ENCODE measurements around the gene CYP26A1. TPM values are rescaled to one million over a fixed set of nuclear protein-coding genes. Genes with fewer than 3 reads are reported as not detected.
"Not testable (repeated sequence)": the region's sequence is repeated elsewhere in the genome, so short reads cannot be mapped to it uniquely, and the experiment has no call there.

Gene CYP26A1
- total RNA-seq, 1 donor from 2014 or later, result not detected

- intact Hi-C loops (cut with DNase I), result no loop called here
- Histone ChIP-seq H3K4me3 (no peak overlapping the region), H3K27me3 (no peaks in the 10 kb centered on the region), H3K27ac (no peak overlapping the region), H3K4me1 (no peaks in the 10 kb centered on the region), H3K36me3 (no peaks in the 10 kb centered on the region), H3K9me3 (no peaks in the 10 kb centered on the region)
- TF ChIP-seq CTCF (IDR thresholded peaks at IDR 0.05), result no peak
- DNase-seq (no peak), ATAC-seq (no peak)
Observed at GRCh38 chr10:93097386-93097785, 23.7 kb downstream of the CYP26A1 start.

- Histone ChIP-seq H3K4me3 (no peak overlapping the region), H3K27ac (no peak overlapping the region), H3K27me3 (no peaks in the 10 kb centered on the region), H3K4me1 (no peaks in the 10 kb centered on the region), H3K36me3 (no peaks in the 10 kb centered on the region), H3K9me3 (no peaks in the 10 kb centered on the region)
- intact Hi-C loops (cut with DNase I), result no loop called here
- DNase-seq (no peak), ATAC-seq (no peak)
- no peak for TF ChIP-seq CTCF (IDR thresholded peaks at IDR 0.05)
Observed at GRCh38 chr10:93098816-93099215, 25.1 kb downstream of the CYP26A1 start.

- no peaks in the 10 kb centered on the region for H3K36me3 ChIP-seq
- H3K4me3 ChIP-seq, result no peak overlapping the region
- no peaks in the 10 kb centered on the region for H3K4me1 ChIP-seq
- ATAC-seq (no peak), DNase-seq (no peak)
- no peaks in the 10 kb centered on the region for H3K9me3 ChIP-seq
- intact Hi-C loops (cut with DNase I), result no loop called here
- no peaks in the 10 kb centered on the region for H3K27me3 ChIP-seq
- no peak overlapping the region for H3K27ac ChIP-seq
- no peak for TF ChIP-seq CTCF (IDR thresholded peaks at IDR 0.05)
Observed at GRCh38 chr10:93099670-93100069, 26.0 kb downstream of the CYP26A1 start.

- DNase-seq, result not testable (repeated sequence)
Observed at GRCh38 chr10:93101148-93101547, 27.5 kb downstream of the CYP26A1 start.

GRCh38 chr10:93103953-93104352, 30.3 kb downstream of the CYP26A1 start:
- DNase-seq (no peak), ATAC-seq (no peak)
- Histone ChIP-seq H3K27me3 (no peaks in the 10 kb centered on the region), H3K4me1 (no peaks in the 10 kb centered on the region), H3K4me3 (no peak overlapping the region), H3K36me3 (no peaks in the 10 kb centered on the region), H3K9me3 (no peaks in the 10 kb centered on the region), H3K27ac (no peak overlapping the region)
- intact Hi-C loops (cut with DNase I), result no loop called here
- TF ChIP-seq CTCF (IDR thresholded peaks at IDR 0.05), result no peak

More at GRCh38 chr10:93101148-93101547, 27.5 kb downstream of the CYP26A1 start:
- H3K27ac ChIP-seq; H3K36me3 ChIP-seq; H3K9me3 ChIP-seq; H3K4me1 ChIP-seq; intact Hi-C loops (cut with DNase I); ATAC-seq; H3K27me3 ChIP-seq; H3K4me3 ChIP-seq: not testable (repeated sequence)

- TF ChIP-seq CTCF (IDR thresholded peaks at IDR 0.05), result no peak
- Histone ChIP-seq H3K4me1 (no peaks in the 10 kb centered on the region), H3K4me3 (no peak overlapping the region), H3K36me3 (no peaks in the 10 kb centered on the region), H3K27me3 (no peaks in the 10 kb centered on the region), H3K27ac (no peak overlapping the region), H3K9me3 (no peaks in the 10 kb centered on the region)
- ATAC-seq (no peak), DNase-seq (no peak)
- intact Hi-C loops (cut with DNase I), result no loop called here
Observed at GRCh38 chr10:93106631-93107072, 33.0 kb downstream of the CYP26A1 start.
